HepG2 (cell line): ENCODE measurements around the gene SNAP29. TPM values are rescaled to one million over a fixed set of nuclear protein-coding genes. Genes with fewer than 3 reads are reported as not detected.

Experiments used
- ATAC-seq: fragments of 200-7000 bp; cut with Tn5 transposase; 3 replicates; pipeline ENCODE4 v1.9.1; 2020; ENCODE audit warnings: mild to moderate bottlenecking, moderate library complexity
- BruUV-seq: library from RNA; stranded (reverse); fragments of 400-500 nt; replicated peaks from 2 replicates; lab custom pipeline; 2021; lab: Mats Ljungman, UMichigan
- CTCF ChIA-PET: fragments of 300-600 bp; formaldehyde crosslinking; extraction: SDS; loops from one replicate; lab custom pipeline; 2021; ENCODE audit warnings: low total read pairs, inconsistent platforms, low intra/inter-chr PET ratio; lab: Yijun Ruan, JAX
- POLR2A ChIA-PET: fragments of 350-600 bp; sonication (Branson Sonifier 250); formaldehyde crosslinking; loops from one replicate; lab custom pipeline; 2020; ENCODE audit warnings: antibody characterized with exemption, inconsistent platforms; lab: Yijun Ruan, JAX
- DNase-seq: peaks from one replicate; pipeline ENCODE4 v3.0.0-alpha.2; 2015; ENCODE audit warnings: low spot score
- FAIRE-seq: peaks from 3 replicates; lab custom pipeline; 2011; peaks lifted over from hg19 to GRCh38; lab: Jason Lieb, UNC
- H2AFZ ChIP-seq: one replicate; pipeline ENCODE4 v1.6.1; 2011; ENCODE audit warnings: low read length, inconsistent platforms
- H3K27ac ChIP-seq: fragments of 300-600 bp; 3 replicates; pipeline ENCODE4 v1.8.0; 2011; ENCODE audit warnings: mixed run types, mild to moderate bottlenecking, mixed read lengths, low read length, inconsistent platforms; ENCODE audit not compliant: insufficient read depth; ENCODE audit errors: extremely low read length
- H3K27me3 ChIP-seq, 2 experiments: fragments of 200-600 bp in 1 of 2; 2 replicates in 1 of 2; 3 replicates in 1 of 2; pipeline versions ENCODE4 v1.6.0 to v1.8.0; 2011; ENCODE audit warnings: low read length in 2 of 2, mild to moderate bottlenecking in 2 of 2, moderate library complexity in 2 of 2, inconsistent platforms in 1 of 2; ENCODE audit not compliant: insufficient read depth in 2 of 2, control insufficient read depth in 1 of 2
- H3K36me3 ChIP-seq, 2 experiments: fragments of 200-600 bp in 1 of 2; replicated peaks in 1 of 2; 2 replicates in 1 of 2; 3 replicates in 1 of 2; pipeline versions ENCODE4 v1.5.1 to v1.8.0; 2011; ENCODE audit warnings: low read length in 2 of 2, inconsistent platforms in 1 of 2; ENCODE audit not compliant: insufficient read depth in 2 of 2, control insufficient read depth in 1 of 2
- H3K4me1 ChIP-seq: 2 replicates; pipeline ENCODE4 v1.5.1; 2012; ENCODE audit warnings: low read length, inconsistent platforms; ENCODE audit not compliant: insufficient read depth
- H3K4me2 ChIP-seq: 2 replicates; pipeline ENCODE4 v1.6.0; 2011; ENCODE audit warnings: low read depth, low read length, inconsistent platforms
- H3K4me3 ChIP-seq, 3 experiments: fragments of 200-600 bp in 1 of 3; sonication (generic), shearing (Covaris generic) in 1 of 3; replicated peaks in 1 of 3; 2 replicates each; pipeline ENCODE4 v1.5.1; 2011 to 2016; ENCODE audit warnings: low read length in 3 of 3, inconsistent platforms in 2 of 3, low read depth in 2 of 3, mild to moderate bottlenecking in 2 of 3, control low read depth in 1 of 3, mixed read lengths in 1 of 3; ENCODE audit not compliant: insufficient read depth in 1 of 3
- H3K79me2 ChIP-seq: one replicate; pipeline ENCODE4 v1.6.1; 2011; ENCODE audit warnings: low read length, inconsistent platforms; ENCODE audit not compliant: insufficient read depth
- H3K9ac ChIP-seq: 2 replicates; pipeline ENCODE4 v1.6.0; 2011; ENCODE audit warnings: mild to moderate bottlenecking, low read depth, low read length, inconsistent platforms; ENCODE audit not compliant: insufficient read depth
- H3K9me3 ChIP-seq: 2 replicates; pipeline ENCODE4 v1.5.1; 2012; ENCODE audit warnings: mild to moderate bottlenecking, low read length
- H4K20me1 ChIP-seq: 2 replicates; pipeline ENCODE4 v1.6.0; 2011; ENCODE audit warnings: inconsistent platforms, mild to moderate bottlenecking, low read length, moderate library complexity; ENCODE audit not compliant: insufficient read depth
- ATRX ChIP-seq: sonication (generic); formaldehyde crosslinking; IDR thresholded peaks from 2 replicates; pipeline ENCODE4 v1.4.0; 2020; ENCODE audit warnings: missing genetic modification reagents, borderline replicate concordance
- CHD4 ChIP-seq: fragments of 200-600 bp; sonication (generic); IDR thresholded peaks from 2 replicates; pipeline ENCODE4 v1.7.0; 2017; ENCODE audit warnings: mild to moderate bottlenecking, low read length, borderline replicate concordance
- GLI4 ChIP-seq: sonication (generic); formaldehyde crosslinking; IDR thresholded peaks from 2 replicates; pipeline ENCODE4 v1.5.1; 2020; ENCODE audit warnings: missing genetic modification reagents, mild to moderate bottlenecking, moderate library complexity, borderline replicate concordance
- HNRNPH1 ChIP-seq: fragments of 200-400 bp; formaldehyde crosslinking; optimal IDR thresholded peaks from 2 replicates; pipeline ENCODE3; 2017; ENCODE audit warnings: mild to moderate bottlenecking, low read depth, low read length
- NCOA5 ChIP-seq: sonication (generic); formaldehyde crosslinking; IDR thresholded peaks from 2 replicates; pipeline ENCODE4 v1.4.0; 2020; ENCODE audit warnings: missing genetic modification reagents
- NFIC ChIP-seq: IDR thresholded peaks from 2 replicates; pipeline ENCODE4 v1.6.1; 2012; ENCODE audit warnings: mild to moderate bottlenecking, low read length, inconsistent platforms
- NPAS2 ChIP-seq: sonication (generic); formaldehyde crosslinking; IDR thresholded peaks from 2 replicates; pipeline ENCODE4 v1.8.0; 2022; ENCODE audit warnings: mild to moderate bottlenecking, missing genetic modification reagents, borderline replicate concordance
- PHF8 ChIP-seq: sonication (generic); formaldehyde crosslinking; IDR thresholded peaks from 2 replicates; pipeline ENCODE4 v1.5.0; 2020; ENCODE audit warnings: missing genetic modification reagents
- SSRP1 ChIP-seq: IDR thresholded peaks from 2 replicates; pipeline ENCODE4 v1.6.1; 2016; ENCODE audit warnings: control low read depth
- STAT5B ChIP-seq: sonication (generic); formaldehyde crosslinking; IDR thresholded peaks from 2 replicates; pipeline ENCODE4 v1.4.0; 2020; ENCODE audit warnings: missing genetic modification reagents
- WGBS: methylation state at CpG from one replicate; pipeline ENCODE4 v1.1.6; 2017; ENCODE audit warnings: low lambda C conversion rate; 5-methylcytosine and 5-hydroxymethylcytosine counted together
- in situ Hi-C: cut with HindIII; loops from 2 replicates; pipeline ENCODE4 v1.10.0; 2017; ENCODE audit warnings: low pct_unique_long_range_greater_than_20kb; ENCODE audit not compliant: extremely low pct_ligation_motif_present
- intact Hi-C: fragments of 100-400 bp; cut with micrococcal nuclease; formaldehyde crosslinking; loops from one replicate; pipeline ENCODE4 v1.10.0; 2022; ENCODE audit not compliant: unreplicated experiment
- polyA plus RNA-seq, 8 experiments: library from polyadenylated mRNA; depleted of rRNA in 3 of 8; stranded (reverse) in 7 of 8; unstranded in 1 of 8; fragments of >200 nt; fragmentation: Illumina TruSeq in 4 of 8; extraction: Trizol in 4 of 8; gene quantifications; 2 replicates each; pipeline versions ENCODE4 v1.2.1 to v1.2.3, GENCODE V29; 2011 to 2016; ENCODE audit warnings: low read depth in 4 of 8, missing spikeins in 1 of 8, mixed read lengths in 1 of 8; ENCODE audit not compliant: insufficient read depth in 1 of 8
- total RNA-seq, 5 experiments: library from RNA; depleted of rRNA; stranded (reverse); fragments of >200 nt; fragmentation: Illumina TruSeq; extraction: Trizol; gene quantifications; 2 replicates each; pipeline ENCODE4 v1.2.3, GENCODE V29; 2016; ENCODE audit warnings: low read depth in 1 of 5
- TF ChIP-seq, protein P1 (sequence below): sonication (generic); formaldehyde crosslinking; IDR thresholded peaks from 2 replicates; pipeline ENCODE4; 2020; ENCODE audit warnings: missing genetic modification reagents, mild to moderate bottlenecking, borderline replicate concordance
- TF ChIP-seq, protein P2 (sequence below): sonication (generic); formaldehyde crosslinking; IDR thresholded peaks from 2 replicates; pipeline ENCODE4 v1.4.0; 2020; ENCODE audit warnings: missing genetic modification reagents
- TF ChIP-seq, protein P3 (sequence below): sonication (generic); formaldehyde crosslinking; IDR thresholded peaks from 2 replicates; pipeline ENCODE4 v1.5.0; 2020; ENCODE audit warnings: missing genetic modification reagents, mild to moderate bottlenecking, borderline replicate concordance

SNAP29 gene
- total and polyA plus RNA-seq, 2 of the 13 experiments (the other 11 are each of a cell fraction or from before 2014, with no cell fraction given): 12.3 to 30.7 TPM

DNA sequence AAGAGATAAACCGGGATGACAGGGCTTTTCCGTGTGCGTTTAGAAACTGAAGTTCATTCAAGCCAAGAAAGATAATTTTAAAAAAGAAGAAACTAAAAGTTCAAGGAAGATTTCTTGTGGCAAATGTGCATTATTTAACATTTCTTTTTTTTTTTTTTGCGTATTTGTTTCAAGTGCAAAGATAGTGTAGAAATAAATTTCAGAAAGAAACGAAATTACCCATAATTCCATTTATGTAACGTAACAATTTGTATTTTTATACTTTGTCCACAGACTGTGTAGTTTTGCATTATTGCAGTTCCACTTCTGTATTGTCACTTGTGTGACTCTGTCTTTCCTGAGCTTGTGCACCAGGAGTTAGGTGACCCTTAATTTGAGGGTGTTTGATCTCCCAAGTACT is 24.0 kb downstream of the SNAP29 start (continued):
- TF ChIP-seq, protein P1, sequence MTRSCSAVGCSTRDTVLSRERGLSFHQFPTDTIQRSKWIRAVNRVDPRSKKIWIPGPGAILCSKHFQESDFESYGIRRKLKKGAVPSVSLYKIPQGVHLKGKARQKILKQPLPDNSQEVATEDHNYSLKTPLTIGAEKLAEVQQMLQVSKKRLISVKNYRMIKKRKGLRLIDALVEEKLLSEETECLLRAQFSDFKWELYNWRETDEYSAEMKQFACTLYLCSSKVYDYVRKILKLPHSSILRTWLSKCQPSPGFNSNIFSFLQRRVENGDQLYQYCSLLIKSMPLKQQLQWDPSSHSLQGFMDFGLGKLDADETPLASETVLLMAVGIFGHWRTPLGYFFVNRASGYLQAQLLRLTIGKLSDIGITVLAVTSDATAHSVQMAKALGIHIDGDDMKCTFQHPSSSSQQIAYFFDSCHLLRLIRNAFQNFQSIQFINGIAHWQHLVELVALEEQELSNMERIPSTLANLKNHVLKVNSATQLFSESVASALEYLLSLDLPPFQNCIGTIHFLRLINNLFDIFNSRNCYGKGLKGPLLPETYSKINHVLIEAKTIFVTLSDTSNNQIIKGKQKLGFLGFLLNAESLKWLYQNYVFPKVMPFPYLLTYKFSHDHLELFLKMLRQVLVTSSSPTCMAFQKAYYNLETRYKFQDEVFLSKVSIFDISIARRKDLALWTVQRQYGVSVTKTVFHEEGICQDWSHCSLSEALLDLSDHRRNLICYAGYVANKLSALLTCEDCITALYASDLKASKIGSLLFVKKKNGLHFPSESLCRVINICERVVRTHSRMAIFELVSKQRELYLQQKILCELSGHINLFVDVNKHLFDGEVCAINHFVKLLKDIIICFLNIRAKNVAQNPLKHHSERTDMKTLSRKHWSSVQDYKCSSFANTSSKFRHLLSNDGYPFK: no peak
- TF ChIP-seq CHD4: no peak

DNA sequence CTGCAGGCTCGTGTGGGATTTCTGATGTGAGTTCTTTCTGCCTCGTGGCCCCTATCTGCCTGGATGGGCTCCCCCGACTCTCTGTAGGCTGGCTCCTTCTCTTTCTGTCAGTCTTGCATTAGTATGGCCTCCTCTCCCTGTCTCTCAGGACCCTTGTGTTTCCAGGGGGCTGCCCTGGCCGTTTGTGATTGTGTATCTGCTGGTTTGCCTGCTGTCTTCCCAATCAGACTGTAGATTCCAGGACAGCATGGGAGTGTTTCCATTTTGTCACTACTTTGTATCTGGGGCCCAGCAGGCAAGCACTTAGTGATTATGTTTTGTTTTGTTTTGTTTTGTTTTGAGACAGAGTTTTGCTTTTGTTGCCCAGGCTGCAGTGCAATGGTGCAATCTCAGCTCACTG is 25.6 kb downstream of the SNAP29 start:
- Histone ChIP-seq H2AFZ (no peak overlapping the region), H3K9ac (no peak overlapping the region), H3K27me3 (no peaks in the 10 kb centered on the region), H3K79me2 (no peaks in the 10 kb centered on the region), H3K4me3 (no peak overlapping the region), H3K4me2 (no peak overlapping the region), H3K4me1 (peaks cover 30% of the 10 kb centered on the region), H3K9me3 (no peaks in the 10 kb centered on the region), H3K36me3 (peaks cover 12 to 54% of the 10 kb centered on the region in 2 experiments), H3K27ac (no peak overlapping the region), H4K20me1 (no peaks in the 10 kb centered on the region)
- in situ Hi-C loops (no loop called here), intact Hi-C loops (loop anchor here (2.0 kb wide), 2 partner anchors 32 to 64 kb away; partner anchors contain the start of gene CRKL)
- BruUV-seq: no TSS peak
- ChIA-PET CTCF (interaction anchor here (2.3 kb wide), 1 partner anchor 81 kb away, joined by 12 read pairs; no protein-coding TSS in a partner anchor), POLR2A (no interaction called here)
- TF ChIP-seq ATRX (no peak), PHF8 (CRISPR knock-in tag) (no peak), NCOA5 (CRISPR knock-in tag) (no peak), GLI4 (CRISPR knock-in tag) (no peak), NFIC (no peak), SSRP1 (CRISPR knock-in tag) (no peak), NPAS2 (CRISPR knock-in tag) (no peak), STAT5B (no peak), HNRNPH1 (no peak)
- TF ChIP-seq, protein P2, sequence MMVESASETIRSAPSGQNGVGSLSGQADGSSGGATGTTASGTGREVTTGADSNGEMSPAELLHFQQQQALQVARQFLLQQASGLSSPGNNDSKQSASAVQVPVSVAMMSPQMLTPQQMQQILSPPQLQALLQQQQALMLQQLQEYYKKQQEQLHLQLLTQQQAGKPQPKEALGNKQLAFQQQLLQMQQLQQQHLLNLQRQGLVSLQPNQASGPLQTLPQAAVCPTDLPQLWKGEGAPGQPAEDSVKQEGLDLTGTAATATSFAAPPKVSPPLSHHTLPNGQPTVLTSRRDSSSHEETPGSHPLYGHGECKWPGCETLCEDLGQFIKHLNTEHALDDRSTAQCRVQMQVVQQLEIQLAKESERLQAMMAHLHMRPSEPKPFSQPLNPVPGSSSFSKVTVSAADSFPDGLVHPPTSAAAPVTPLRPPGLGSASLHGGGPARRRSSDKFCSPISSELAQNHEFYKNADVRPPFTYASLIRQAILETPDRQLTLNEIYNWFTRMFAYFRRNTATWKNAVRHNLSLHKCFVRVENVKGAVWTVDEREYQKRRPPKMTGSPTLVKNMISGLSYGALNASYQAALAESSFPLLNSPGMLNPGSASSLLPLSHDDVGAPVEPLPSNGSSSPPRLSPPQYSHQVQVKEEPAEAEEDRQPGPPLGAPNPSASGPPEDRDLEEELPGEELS (CRISPR knock-in tag): no peak
- TF ChIP-seq, protein P3, sequence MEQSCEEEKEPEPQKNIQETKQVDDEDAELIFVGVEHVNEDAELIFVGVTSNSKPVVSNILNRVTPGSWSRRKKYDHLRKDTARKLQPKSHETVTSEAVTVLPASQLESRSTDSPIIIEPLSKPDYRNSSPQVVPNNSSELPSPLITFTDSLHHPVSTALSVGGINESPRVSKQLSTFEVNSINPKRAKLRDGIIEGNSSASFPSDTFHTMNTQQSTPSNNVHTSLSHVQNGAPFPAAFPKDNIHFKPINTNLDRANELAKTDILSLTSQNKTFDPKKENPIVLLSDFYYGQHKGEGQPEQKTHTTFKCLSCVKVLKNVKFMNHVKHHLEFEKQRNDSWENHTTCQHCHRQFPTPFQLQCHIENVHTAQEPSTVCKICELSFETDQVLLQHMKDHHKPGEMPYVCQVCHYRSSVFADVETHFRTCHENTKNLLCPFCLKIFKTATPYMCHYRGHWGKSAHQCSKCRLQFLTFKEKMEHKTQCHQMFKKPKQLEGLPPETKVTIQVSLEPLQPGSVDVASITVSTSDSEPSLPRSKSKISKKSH (CRISPR knock-in tag): no peak
- FAIRE-seq (no peak), DNase-seq (no peak), ATAC-seq (no peak)
- 77% methylated on average over 4 of the region's 4 CpGs for WGBS
